Right lobe of liver (tissue), 4 donors: ENCODE measurements around the gene RAET1E.
"Not testable (repeated sequence)": the region's sequence is repeated elsewhere in the genome, so short reads cannot be mapped to it uniquely, and the experiment has no call there.

Experiments
- POLR2A ChIP-seq: fragments of 450-650 bp; IDR thresholded peaks from one replicate; pipeline ENCODE4 v1.6.1; 2017; ENCODE audit warnings: antibody characterized with exemption, mild to moderate bottlenecking
- TF ChIP-seq, protein P1 (sequence below), 4 donors: fragments of 200-600 bp in 3 of 4; fragments of 450-650 bp in 1 of 4; IDR thresholded peaks; one replicate each; pipeline versions ENCODE4 v1.5.1 to v1.8.0; 2016 to 2022; ENCODE audit warnings: antibody characterized with exemption in 4 of 4, mild to moderate bottlenecking in 2 of 4
- donor health status: DM: no; HTN: no; CAD: no.
- donor health status: DM: no; HTN: no; CAD: no.
- donor health status: DM: no; HTN: yes; CAD: no.

DNA sequence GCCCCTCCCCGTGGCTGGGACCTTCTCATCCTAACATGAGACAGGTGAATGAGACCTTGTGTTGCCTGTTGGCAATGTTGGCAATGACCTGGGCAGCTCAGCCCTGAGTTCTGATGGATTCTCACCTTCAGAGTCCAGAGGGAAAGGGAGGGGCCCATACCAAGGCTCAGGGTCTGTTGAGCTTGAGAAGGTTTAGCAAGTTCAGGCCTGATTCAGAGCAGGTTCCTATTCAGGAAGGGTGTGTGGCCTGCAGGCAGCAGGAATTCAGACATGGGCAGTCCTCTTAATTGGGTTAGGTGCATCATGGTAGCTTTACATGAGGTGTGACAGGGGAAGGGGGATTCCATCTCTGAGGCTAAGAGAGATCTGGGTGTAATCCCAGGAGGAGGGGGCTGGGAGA lies 49.6 kb upstream of the RAET1E start:
- TF ChIP-seq, protein P1, sequence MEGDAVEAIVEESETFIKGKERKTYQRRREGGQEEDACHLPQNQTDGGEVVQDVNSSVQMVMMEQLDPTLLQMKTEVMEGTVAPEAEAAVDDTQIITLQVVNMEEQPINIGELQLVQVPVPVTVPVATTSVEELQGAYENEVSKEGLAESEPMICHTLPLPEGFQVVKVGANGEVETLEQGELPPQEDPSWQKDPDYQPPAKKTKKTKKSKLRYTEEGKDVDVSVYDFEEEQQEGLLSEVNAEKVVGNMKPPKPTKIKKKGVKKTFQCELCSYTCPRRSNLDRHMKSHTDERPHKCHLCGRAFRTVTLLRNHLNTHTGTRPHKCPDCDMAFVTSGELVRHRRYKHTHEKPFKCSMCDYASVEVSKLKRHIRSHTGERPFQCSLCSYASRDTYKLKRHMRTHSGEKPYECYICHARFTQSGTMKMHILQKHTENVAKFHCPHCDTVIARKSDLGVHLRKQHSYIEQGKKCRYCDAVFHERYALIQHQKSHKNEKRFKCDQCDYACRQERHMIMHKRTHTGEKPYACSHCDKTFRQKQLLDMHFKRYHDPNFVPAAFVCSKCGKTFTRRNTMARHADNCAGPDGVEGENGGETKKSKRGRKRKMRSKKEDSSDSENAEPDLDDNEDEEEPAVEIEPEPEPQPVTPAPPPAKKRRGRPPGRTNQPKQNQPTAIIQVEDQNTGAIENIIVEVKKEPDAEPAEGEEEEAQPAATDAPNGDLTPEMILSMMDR (IDR thresholded peaks at IDR 0.05) = not testable (repeated sequence)
- TF ChIP-seq POLR2A = not testable (repeated sequence)
